Measurements from ENCODE around the gene SLAMF8. TPM values are rescaled to one million over a fixed set of nuclear protein-coding genes. Genes with fewer than 3 reads are reported as not detected.

Gene SLAMF8
- polyA plus RNA-seq (2012; ENCODE audit: insufficient read depth, insufficient read length, low read depth), result 0.25 TPM

GRCh38 chr1:159826441-159827101 lies at the start of gene SLAMF8:
SLAMF8 (plus strand) TSS chr1:159826873; CDS start chr1:159826899, 26 bp downstream.
- Histone ChIP-seq H3K4me3 (ENCODE audit: low read depth, low read length) (no peak within 1 kb of the TSS), H3K36me3 (no peaks in the 10 kb centered on the region)
- DNase-seq, result no peak

GRCh38 chr1:159778266-159778665 lies 48.4 kb upstream of the SLAMF8 start:
- H3K4me3 ChIP-seq (ENCODE audit: low read depth, low read length), result no peak overlapping the region
- no peaks in the 10 kb centered on the region for H3K27me3 ChIP-seq
- DNase-seq, result no peak
- no peaks in the 10 kb centered on the region for H3K9me3 ChIP-seq
- no peak for TF ChIP-seq CTCF (IDR thresholded peaks at IDR 0.05; ENCODE audit: low read depth, low read length)
- no peaks in the 10 kb centered on the region for H3K4me1 ChIP-seq
- no peaks in the 10 kb centered on the region for H3K36me3 ChIP-seq

More at GRCh38 chr1:159826441-159827101, at the start of gene SLAMF8:
- no peak for TF ChIP-seq CTCF (IDR thresholded peaks at IDR 0.05; ENCODE audit: low read depth, low read length)
- Histone ChIP-seq H3K4me1 (no peaks in the 10 kb centered on the region), H3K27me3 (no peaks in the 10 kb centered on the region), H3K9me3 (no peaks in the 10 kb centered on the region)

GRCh38 chr1:159779403-159779851 lies 47.2 kb upstream of the SLAMF8 start:
- Histone ChIP-seq H3K27me3 (no peaks in the 10 kb centered on the region), H3K4me3 (ENCODE audit: low read depth, low read length) (no peak overlapping the region), H3K4me1 (no peaks in the 10 kb centered on the region), H3K36me3 (no peaks in the 10 kb centered on the region), H3K9me3 (no peaks in the 10 kb centered on the region)
- no peak for TF ChIP-seq CTCF (IDR thresholded peaks at IDR 0.05; ENCODE audit: low read depth, low read length)
- no peak for DNase-seq

GRCh38 chr1:159780583-159781582 lies 45.8 kb upstream of the SLAMF8 start, which contains the start of gene DUSP23:
DUSP23 (plus strand) TSS chr1:159780962; CDS start chr1:159781101, 139 bp downstream.
- DNase-seq, result no peak
- H3K27me3 ChIP-seq, result no peaks in the 10 kb centered on the region
- no peak within 1 kb of the TSS for H3K4me3 ChIP-seq (ENCODE audit: low read depth, low read length)
- H3K36me3 ChIP-seq, result no peaks in the 10 kb centered on the region
- TF ChIP-seq CTCF (IDR thresholded peaks at IDR 0.05; ENCODE audit: low read depth, low read length), result no peak
- H3K4me1 ChIP-seq, result peaks cover 4% of the 10 kb centered on the region
- no peaks in the 10 kb centered on the region for H3K9me3 ChIP-seq

- Histone ChIP-seq H3K36me3 (no peaks in the 10 kb centered on the region), H3K27me3 (no peaks in the 10 kb centered on the region), H3K4me1 (peaks cover 15% of the 10 kb centered on the region), H3K4me3 (ENCODE audit: low read depth, low read length) (no peak overlapping the region), H3K9me3 (no peaks in the 10 kb centered on the region)
- no peak for DNase-seq
- no peak for TF ChIP-seq CTCF (IDR thresholded peaks at IDR 0.05; ENCODE audit: low read depth, low read length)
These were observed 44.7 kb upstream of the SLAMF8 start for GRCh38 chr1:159781992-159782391.
